Naive B cell (primary cell): Measurements from ENCODE around the gene SPDYE5. TPM values are rescaled to one million over a fixed set of nuclear protein-coding genes. Genes with fewer than 3 reads are reported as not detected.

Source experiments
- polyA plus RNA-seq, 6 donors: library from polyadenylated mRNA; unstranded; fragments of 300-500 nt; fragmentation: Illumina TruSeq; gene quantifications; one replicate each; pipeline ENCODE4 v1.2.3, GENCODE V29; 2021; ENCODE audit warnings: low read depth in 6 of 6

SPDYE5 gene
- polyA plus RNA-seq, 6 donors from 2014 or later: 0.14 to 0.84 (median 0.34) TPM; not detected in 2

Other genes starting within 250 kb of the SPDYE5 start
- gene TRIM73, start 96.7 kb upstream of the SPDYE5 start, polyA plus RNA-seq: 1 to 10 TPM in 3 of 6 donors, under 1 TPM in 2, not detected in 1; 0.09 to 1.4 (median 1.2) TPM
- 10 to 100 TPM in 5 of 6 donors, 1 to 10 TPM in 1; 5.2 to 32.4 (median 14.0) TPM for gene POM121C, start 6.0 kb upstream of the SPDYE5 start, polyA plus RNA-seq
- gene HIP1, start 246.6 kb downstream of the SPDYE5 start, polyA plus RNA-seq: 1 to 10 TPM; 2.5 to 7.8 (median 4.3) TPM